Measurements from ENCODE around the gene HBG2.

DNA sequence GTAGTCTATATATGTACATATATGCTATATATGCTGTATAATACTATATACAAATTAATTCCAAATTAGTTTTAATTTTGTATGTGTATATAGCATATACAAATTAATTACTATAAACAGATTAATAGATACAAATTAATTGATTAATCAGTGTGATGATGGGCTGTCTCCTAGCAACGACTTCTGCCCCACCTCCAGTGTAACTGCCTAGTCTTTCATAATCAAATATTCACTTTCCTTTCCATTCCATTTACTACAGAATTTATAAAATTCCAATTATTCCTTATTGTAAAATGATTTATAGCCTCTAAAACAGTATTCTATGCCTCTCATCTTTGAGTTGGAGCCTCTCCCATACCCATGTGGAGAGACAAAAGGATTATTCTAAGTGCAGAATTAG lies 21.3 kb downstream of the HBG2 start:
- TF ChIP-seq SP1 (IDR thresholded peaks at IDR 0.05) (no peak), CTBP1 (IDR thresholded peaks at IDR 0.05; ENCODE audit: borderline replicate concordance) (no peak), FOXM1 (IDR thresholded peaks at IDR 0.05; ENCODE audit: borderline replicate concordance) (no peak), TARDBP (IDR thresholded peaks at IDR 0.05) (no peak), ARNT (IDR thresholded peaks at IDR 0.05) (no peak)
